ENCODE results near the gene C16orf96. TPM values are rescaled to one million over a fixed set of nuclear protein-coding genes. Genes with fewer than 3 reads are reported as not detected.

C16orf96 gene
- total and polyA plus RNA-seq, 2 donors from 2014 or later = 0.13 to 0.16 TPM

- Histone ChIP-seq H3K27me3 (ENCODE audit: control insufficient read depth, insufficient read depth, low read length) (no peaks in the 10 kb centered on the region), H3K9me3 (ENCODE audit: control insufficient read depth in 2 of 3, insufficient read depth in 1 of 3, low read length in 3 of 3) (no peaks in the 10 kb centered on the region), H3K9ac (ENCODE audit: low read length in 3 of 3) (no peak overlapping the region), H3K36me3 (ENCODE audit: control insufficient read depth in 2 of 3, insufficient read depth in 3 of 3, low read length in 3 of 3) (no peaks in the 10 kb centered on the region), H3K4me3 (ENCODE audit: low read length in 3 of 3) (no peak overlapping the region), H3K4me1 (ENCODE audit: control insufficient read depth in 2 of 3, insufficient read depth in 2 of 3, low read depth in 1 of 3, low read length in 3 of 3) (peaks cover 0 to 28% (median 6%) of the 10 kb centered on the region in 3 donors), H3K27ac (ENCODE audit: low read depth in 2 of 2, low read length in 2 of 2) (no peak overlapping the region)
- DNase-seq = no peak
- no peak for FAIRE-seq
- intact Hi-C loops (cut with DNase I) = no loop called here
- no peak for TF ChIP-seq CTCF (IDR thresholded peaks at IDR 0.05; ENCODE audit: borderline replicate concordance, extremely low read depth, insufficient read depth)
These were observed 54.2 kb downstream of the C16orf96 start for GRCh38 chr16:4610011-4611005.

GRCh38 chr16:4611337-4612021 lies 55.3 kb downstream of the C16orf96 start:
- peaks cover 0 to 35% (median 9%) of the 10 kb centered on the region in 3 donors for H3K4me1 ChIP-seq (ENCODE audit: control insufficient read depth in 2 of 3, insufficient read depth in 2 of 3, low read depth in 1 of 3, low read length in 3 of 3)
- FAIRE-seq = no peak

GRCh38 chr16:4612474-4612931 lies 56.4 kb downstream of the C16orf96 start:
- no peaks in the 10 kb centered on the region for H3K27me3 ChIP-seq (ENCODE audit: control insufficient read depth, insufficient read depth, low read length)
- H3K27ac ChIP-seq (ENCODE audit: low read depth in 2 of 2, low read length in 2 of 2) = no peak overlapping the region
- peak overlapping the region in 1 of 3 donors; percentile 80 for H3K9ac ChIP-seq (ENCODE audit: low read length in 3 of 3)
- peak overlapping the region in 1 of 3 donors; percentile 85 for H3K4me3 ChIP-seq (ENCODE audit: low read length in 3 of 3)
- no peak for TF ChIP-seq CTCF (IDR thresholded peaks at IDR 0.05; ENCODE audit: borderline replicate concordance, extremely low read depth, insufficient read depth)
- H3K9me3 ChIP-seq (ENCODE audit: control insufficient read depth in 2 of 3, insufficient read depth in 1 of 3, low read length in 3 of 3) = no peaks in the 10 kb centered on the region
- intact Hi-C loops (cut with DNase I) = no loop called here
- H3K4me1 ChIP-seq (ENCODE audit: control insufficient read depth in 2 of 3, insufficient read depth in 2 of 3, low read depth in 1 of 3, low read length in 3 of 3) = peaks cover 0 to 32% (median 7%) of the 10 kb centered on the region in 3 donors
- no peaks in the 10 kb centered on the region for H3K36me3 ChIP-seq (ENCODE audit: control insufficient read depth in 2 of 3, insufficient read depth in 3 of 3, low read length in 3 of 3)
- no peak for FAIRE-seq
- DNase-seq = no peak

More at GRCh38 chr16:4611337-4612021, 55.3 kb downstream of the C16orf96 start:
- peak in 1 of 5 donors; percentile 79 for DNase-seq
- Histone ChIP-seq H3K36me3 (ENCODE audit: control insufficient read depth in 2 of 3, insufficient read depth in 3 of 3, low read length in 3 of 3) (no peaks in the 10 kb centered on the region), H3K9me3 (ENCODE audit: control insufficient read depth in 2 of 3, insufficient read depth in 1 of 3, low read length in 3 of 3) (no peaks in the 10 kb centered on the region), H3K27ac (ENCODE audit: low read depth in 2 of 2, low read length in 2 of 2) (peak overlapping the region in 1 of 2 donors; percentile 6), H3K27me3 (ENCODE audit: control insufficient read depth, insufficient read depth, low read length) (no peaks in the 10 kb centered on the region), H3K9ac (ENCODE audit: low read length in 3 of 3) (no peak overlapping the region), H3K4me3 (ENCODE audit: low read length in 3 of 3) (no peak overlapping the region)
- intact Hi-C loops (cut with DNase I) = no loop called here
- no peak for TF ChIP-seq CTCF (IDR thresholded peaks at IDR 0.05; ENCODE audit: borderline replicate concordance, extremely low read depth, insufficient read depth)
